ENCODE data around the gene TSTD1. TPM values are rescaled to one million over a fixed set of nuclear protein-coding genes. Genes with fewer than 3 reads are reported as not detected.

TSTD1 gene
- total RNA-seq, 1 donor from 2014 or later: 9.5 TPM

DNA sequence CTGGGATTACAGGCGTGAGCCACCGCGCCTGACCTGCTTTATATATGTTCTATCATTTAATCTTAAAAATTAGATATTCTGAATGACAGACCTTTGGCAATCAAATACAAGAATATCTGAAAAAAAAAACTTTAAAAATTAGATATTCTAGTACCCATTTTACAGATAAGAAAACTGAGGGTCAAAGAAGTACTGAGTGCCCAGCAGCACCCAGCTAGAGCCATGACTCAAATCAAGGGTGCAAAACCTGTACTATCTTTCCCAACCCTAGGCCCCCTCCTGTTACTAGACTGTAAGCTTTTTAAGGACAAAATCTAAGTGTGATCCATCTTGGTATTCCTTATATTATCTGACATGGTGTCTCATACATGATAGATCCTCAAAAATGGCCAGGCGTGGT lies 22.7 kb upstream of the TSTD1 start:
- Mint-ChIP-seq H3K9me3 (ENCODE audit: unreplicated experiment) (no peaks in the 10 kb centered on the region), H3K4me3 (ENCODE audit: unreplicated experiment) (no peak overlapping the region), H3K27ac (ENCODE audit: unreplicated experiment) (no peak overlapping the region), H3K27me3 (ENCODE audit: low read depth, unreplicated experiment) (peaks cover 11% of the 10 kb centered on the region), H3K4me1 (ENCODE audit: low read depth, unreplicated experiment) (no peaks in the 10 kb centered on the region), H3K36me3 (ENCODE audit: low read depth, unreplicated experiment) (no peaks in the 10 kb centered on the region)
- Histone ChIP-seq H3K27ac (ENCODE audit: low read depth, low read length) (no peak overlapping the region), H2AFZ (ENCODE audit: low read depth, low read length) (no peak overlapping the region), H4K20me1 (ENCODE audit: insufficient read depth, low read length) (no peaks in the 10 kb centered on the region), H3K27me3 (ENCODE audit: insufficient read depth, low read length) (no peaks in the 10 kb centered on the region), H3K4me3 (ENCODE audit: insufficient read depth, low read depth, low read length) (no peak overlapping the region), H3K4me1 (ENCODE audit: insufficient read depth, low read length) (no peaks in the 10 kb centered on the region), H3K79me2 (ENCODE audit: insufficient read depth, low read length) (no peaks in the 10 kb centered on the region), H3K9ac (ENCODE audit: low read length) (no peak overlapping the region), H3K4me2 (ENCODE audit: low read length) (no peak overlapping the region), H3K36me3 (ENCODE audit: insufficient read depth, low read length) (no peaks in the 10 kb centered on the region), H3K9me3 (ENCODE audit: insufficient read depth, low read depth, low read length) (no peaks in the 10 kb centered on the region)
- FAIRE-seq (no peak), DNase-seq (ENCODE audit: low read depth) (no peak)
- TF ChIP-seq CTCF (IDR thresholded peaks at IDR 0.05; ENCODE audit: insufficient read depth, low read depth, low read length): no peak
- no peak for TF ChIP-seq EZH2 (IDR thresholded peaks at IDR 0.05; ENCODE audit: insufficient read depth, low read length)

DNA sequence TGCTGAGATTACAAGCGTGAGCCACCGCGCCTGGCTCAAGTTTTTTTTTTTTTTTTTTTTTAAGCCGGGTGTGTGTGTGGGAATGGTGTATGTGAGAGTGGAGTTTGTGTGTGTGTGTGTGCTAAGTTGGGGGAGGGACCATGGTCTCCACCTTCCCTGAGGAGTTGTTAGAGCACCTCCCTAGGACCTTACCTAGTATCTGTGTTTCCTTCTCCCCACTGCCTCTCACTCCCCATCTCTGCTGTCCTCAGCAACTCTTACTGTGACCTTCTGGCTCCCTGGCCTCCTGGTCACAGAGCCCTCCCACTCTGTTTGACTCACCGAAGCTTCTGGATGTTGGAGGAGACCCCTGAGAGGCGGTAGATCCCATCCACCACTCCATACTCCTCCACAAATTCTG lies 20.5 kb upstream of the TSTD1 start:
- Histone ChIP-seq H3K4me3 (ENCODE audit: insufficient read depth, low read depth, low read length) (no peak overlapping the region), H4K20me1 (ENCODE audit: insufficient read depth, low read length) (no peaks in the 10 kb centered on the region), H3K27ac (ENCODE audit: low read depth, low read length) (no peak overlapping the region), H3K4me2 (ENCODE audit: low read length) (no peak overlapping the region), H3K4me1 (ENCODE audit: insufficient read depth, low read length) (no peaks in the 10 kb centered on the region), H3K9ac (ENCODE audit: low read length) (no peak overlapping the region), H3K79me2 (ENCODE audit: insufficient read depth, low read length) (no peaks in the 10 kb centered on the region), H3K9me3 (ENCODE audit: insufficient read depth, low read depth, low read length) (no peaks in the 10 kb centered on the region), H2AFZ (ENCODE audit: low read depth, low read length) (no peak overlapping the region), H3K27me3 (ENCODE audit: insufficient read depth, low read length) (no peaks in the 10 kb centered on the region), H3K36me3 (ENCODE audit: insufficient read depth, low read length) (no peaks in the 10 kb centered on the region)
- TF ChIP-seq CTCF (IDR thresholded peaks at IDR 0.05; ENCODE audit: insufficient read depth, low read depth, low read length) (no peak), EZH2 (IDR thresholded peaks at IDR 0.05; ENCODE audit: insufficient read depth, low read length) (no peak)
- DNase-seq (ENCODE audit: low read depth) (no peak), FAIRE-seq (no peak)
- no peaks in the 10 kb centered on the region for H3K4me1 Mint-ChIP-seq (ENCODE audit: low read depth, unreplicated experiment)
- H3K36me3 Mint-ChIP-seq (ENCODE audit: low read depth, unreplicated experiment): no peaks in the 10 kb centered on the region
- H3K4me3 Mint-ChIP-seq (ENCODE audit: unreplicated experiment): no peak overlapping the region
- peaks cover 8% of the 10 kb centered on the region for H3K27me3 Mint-ChIP-seq (ENCODE audit: low read depth, unreplicated experiment)
- peaks cover 1% of the 10 kb centered on the region for H3K9me3 Mint-ChIP-seq (ENCODE audit: unreplicated experiment)
- no peak overlapping the region for H3K27ac Mint-ChIP-seq (ENCODE audit: unreplicated experiment)

GRCh38 chr1:161054805-161055204 lies 16.0 kb upstream of the TSTD1 start:
- H3K4me2 ChIP-seq (ENCODE audit: low read length): no peak overlapping the region
- H3K4me3 ChIP-seq (ENCODE audit: insufficient read depth, low read depth, low read length): no peak overlapping the region
- no peaks in the 10 kb centered on the region for H3K4me1 Mint-ChIP-seq (ENCODE audit: low read depth, unreplicated experiment)
- no peak overlapping the region for H3K4me3 Mint-ChIP-seq (ENCODE audit: unreplicated experiment)
- no peaks in the 10 kb centered on the region for H3K27me3 ChIP-seq (ENCODE audit: insufficient read depth, low read length)
- no peaks in the 10 kb centered on the region for H3K27me3 Mint-ChIP-seq (ENCODE audit: low read depth, unreplicated experiment)
- no peaks in the 10 kb centered on the region for H3K36me3 ChIP-seq (ENCODE audit: insufficient read depth, low read length)
- peaks cover 9% of the 10 kb centered on the region for H3K9me3 Mint-ChIP-seq (ENCODE audit: unreplicated experiment)
- no peaks in the 10 kb centered on the region for H3K9me3 ChIP-seq (ENCODE audit: insufficient read depth, low read depth, low read length)
- no peak overlapping the region for H2AFZ ChIP-seq (ENCODE audit: low read depth, low read length)
- no peak for DNase-seq (ENCODE audit: low read depth)
- no peak for TF ChIP-seq CTCF (IDR thresholded peaks at IDR 0.05; ENCODE audit: insufficient read depth, low read depth, low read length)
- no peak for TF ChIP-seq EZH2 (IDR thresholded peaks at IDR 0.05; ENCODE audit: insufficient read depth, low read length)
- no peak overlapping the region for H3K9ac ChIP-seq (ENCODE audit: low read length)
- no peaks in the 10 kb centered on the region for H3K79me2 ChIP-seq (ENCODE audit: insufficient read depth, low read length)
- FAIRE-seq: no peak
- H3K4me1 ChIP-seq (ENCODE audit: insufficient read depth, low read length): peaks cover 3% of the 10 kb centered on the region
- H4K20me1 ChIP-seq (ENCODE audit: insufficient read depth, low read length): no peaks in the 10 kb centered on the region
- no peak overlapping the region for H3K27ac ChIP-seq (ENCODE audit: low read depth, low read length)
- H3K27ac Mint-ChIP-seq (ENCODE audit: unreplicated experiment): no peak overlapping the region
- H3K36me3 Mint-ChIP-seq (ENCODE audit: low read depth, unreplicated experiment): peaks cover 2% of the 10 kb centered on the region
